HG03060 (cell line): Measurements from ENCODE around the gene ZDHHC8.

Source experiments
- ATAC-seq: cut with Tn5 transposase; IDR thresholded peaks from one replicate; pipeline ENCODE4 v1.9.1; 2021; ENCODE audit warnings: low read depth, moderate number of reproducible peaks; ENCODE audit not compliant: unreplicated experiment

ZDHHC8 gene

GRCh38 chr22:20094197-20094807 is 37.3 kb upstream of the ZDHHC8 start:
- ATAC-seq: no peak

DNA sequence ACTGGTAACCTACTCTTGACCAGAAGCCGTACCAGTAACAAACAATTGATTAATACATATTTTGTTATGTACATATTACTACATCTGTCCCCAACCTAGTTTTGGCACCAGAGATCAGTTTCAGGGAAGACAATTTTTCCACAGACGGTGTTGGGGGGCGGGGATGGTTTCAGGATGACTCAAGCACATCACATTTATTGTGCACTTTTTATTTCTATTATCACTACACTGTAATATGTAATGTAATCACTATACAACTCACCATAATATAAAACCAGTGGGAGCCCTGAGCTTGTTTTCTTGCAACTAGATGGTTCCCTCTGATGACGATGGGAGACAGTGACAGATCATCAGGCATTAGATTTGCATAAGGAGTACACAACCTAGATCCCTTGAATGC is 36.1 kb upstream of the ZDHHC8 start:
- ATAC-seq: no peak

DNA sequence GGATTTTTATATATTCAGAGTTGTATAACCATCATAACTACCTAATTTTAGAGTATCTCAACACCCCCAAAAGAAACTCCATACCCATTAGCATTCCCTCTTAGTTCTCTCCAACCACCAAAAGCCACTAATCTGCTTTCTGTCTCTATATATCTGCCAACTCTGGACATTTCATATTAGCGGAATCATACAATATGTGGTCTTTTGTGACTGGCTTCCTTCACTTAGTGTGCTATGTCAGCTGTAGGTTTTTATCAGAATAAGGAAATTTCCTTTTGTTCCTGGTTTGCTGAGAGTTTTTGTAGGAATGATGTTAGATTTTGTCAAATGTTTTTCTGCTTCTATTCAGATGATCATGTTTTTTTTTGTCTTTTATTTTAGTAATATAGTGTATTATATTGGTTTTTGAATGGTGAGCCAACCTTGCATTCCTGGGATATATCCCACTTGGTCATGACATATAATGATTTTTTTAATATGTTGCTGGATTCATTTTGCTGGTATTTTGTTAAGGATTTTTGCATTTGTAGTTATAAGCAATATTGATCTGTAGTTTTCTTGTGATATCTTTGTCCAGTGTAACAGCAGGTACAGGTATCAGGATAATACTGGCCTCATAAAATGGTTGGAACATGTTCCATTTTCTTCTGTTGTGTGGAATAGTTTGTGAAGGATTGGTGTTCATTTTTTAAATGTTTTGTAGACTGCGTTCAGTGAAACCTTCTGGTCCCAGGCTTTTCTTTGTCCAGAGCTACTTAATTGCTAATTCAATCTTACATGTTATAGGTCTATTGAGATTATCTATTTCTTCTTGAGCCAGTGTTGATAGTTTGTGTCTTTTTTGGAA is 34.8 kb upstream of the ZDHHC8 start:
- no peak for ATAC-seq

DNA sequence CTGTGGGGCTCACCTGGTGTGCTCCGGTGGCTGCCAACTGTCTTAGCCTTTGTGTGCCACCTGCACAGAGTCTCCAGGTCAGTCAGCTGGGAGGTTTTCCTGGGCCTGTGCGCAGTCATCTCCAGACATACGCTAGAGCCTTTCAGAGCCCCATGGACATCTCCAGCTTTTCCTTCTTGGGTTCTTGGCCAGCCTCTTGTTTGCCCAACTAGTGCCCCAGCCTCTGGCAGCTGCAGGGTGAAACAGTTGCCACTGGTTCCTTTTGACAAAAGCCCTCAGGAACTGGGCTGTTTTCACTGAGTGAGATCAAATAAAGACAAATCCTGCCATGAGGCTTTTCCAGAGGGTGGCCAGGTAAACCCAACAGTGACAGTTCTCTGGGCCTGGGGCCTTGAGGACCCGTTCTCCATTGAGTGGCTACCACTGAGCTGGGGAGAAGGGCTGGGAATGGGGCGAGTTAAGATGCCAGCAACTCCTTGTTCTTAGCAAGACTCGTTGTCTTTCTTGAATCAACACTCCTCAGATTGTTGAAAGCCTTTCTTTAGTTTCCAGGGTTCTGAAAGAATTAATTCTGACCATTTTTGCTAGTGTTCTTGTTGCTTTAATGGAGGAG is 32.4 kb upstream of the ZDHHC8 start:
- ATAC-seq: no peak

DNA sequence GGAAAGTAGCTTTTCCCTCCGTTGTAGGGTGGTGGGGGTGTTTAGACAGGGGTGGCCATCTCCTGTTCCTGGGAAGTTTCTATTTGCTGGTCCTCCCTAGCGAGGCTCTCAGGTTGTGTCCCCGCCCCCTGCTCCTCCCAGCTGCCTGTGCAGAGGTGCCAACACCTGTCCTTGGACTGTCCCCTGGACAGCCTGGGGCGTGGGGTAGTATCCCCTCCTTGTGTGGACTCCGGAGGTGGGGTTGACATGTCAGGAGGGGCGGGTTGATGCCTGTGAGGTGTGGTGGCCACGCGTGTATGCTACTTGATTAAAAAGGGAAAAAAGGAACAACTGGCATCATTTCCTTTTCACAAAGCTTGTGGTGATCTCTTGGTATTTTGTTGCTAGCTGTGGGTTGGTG is 30.0 kb upstream of the ZDHHC8 start:
- ATAC-seq: no peak

GRCh38 chr22:20102203-20102780 is 29.3 kb upstream of the ZDHHC8 start:
- no peak for ATAC-seq

DNA sequence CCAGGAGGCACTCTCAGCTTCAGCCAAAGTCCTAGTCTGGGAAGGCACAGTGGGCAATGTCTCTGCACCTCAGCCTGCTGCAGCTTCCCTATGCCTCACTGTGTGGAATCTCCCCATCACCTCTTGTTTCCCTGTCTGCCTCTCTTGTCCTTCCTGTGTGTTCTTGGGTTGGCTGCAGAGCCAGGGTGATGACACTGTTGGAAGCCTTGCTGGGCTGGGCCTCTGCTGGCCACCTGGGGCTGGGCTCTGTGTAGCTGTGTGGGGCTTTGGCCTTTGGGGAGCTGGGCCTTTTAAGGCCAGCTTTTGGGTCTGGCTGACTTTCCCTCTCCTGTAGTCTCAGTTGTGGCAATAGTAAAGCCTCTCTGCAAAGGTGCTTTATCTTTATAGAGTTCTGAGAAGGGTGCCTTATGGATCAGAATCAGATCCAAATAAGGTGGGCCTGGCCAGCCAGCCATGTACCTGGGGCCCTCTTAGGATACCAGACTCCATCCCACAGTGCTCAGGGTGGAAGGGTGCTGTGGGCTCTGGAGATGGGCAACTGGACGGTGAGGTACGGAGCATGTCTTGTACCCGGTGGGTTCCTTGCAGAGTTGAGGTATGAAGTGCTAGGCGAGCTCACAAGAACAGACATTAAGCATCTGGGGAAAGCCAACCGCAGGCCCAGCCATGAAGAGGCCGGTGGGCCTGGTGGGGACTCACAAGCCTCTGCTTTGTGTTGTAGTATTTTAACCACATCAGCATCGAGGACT is 26.0 kb upstream of the ZDHHC8 start:
- ATAC-seq: no peak

DNA sequence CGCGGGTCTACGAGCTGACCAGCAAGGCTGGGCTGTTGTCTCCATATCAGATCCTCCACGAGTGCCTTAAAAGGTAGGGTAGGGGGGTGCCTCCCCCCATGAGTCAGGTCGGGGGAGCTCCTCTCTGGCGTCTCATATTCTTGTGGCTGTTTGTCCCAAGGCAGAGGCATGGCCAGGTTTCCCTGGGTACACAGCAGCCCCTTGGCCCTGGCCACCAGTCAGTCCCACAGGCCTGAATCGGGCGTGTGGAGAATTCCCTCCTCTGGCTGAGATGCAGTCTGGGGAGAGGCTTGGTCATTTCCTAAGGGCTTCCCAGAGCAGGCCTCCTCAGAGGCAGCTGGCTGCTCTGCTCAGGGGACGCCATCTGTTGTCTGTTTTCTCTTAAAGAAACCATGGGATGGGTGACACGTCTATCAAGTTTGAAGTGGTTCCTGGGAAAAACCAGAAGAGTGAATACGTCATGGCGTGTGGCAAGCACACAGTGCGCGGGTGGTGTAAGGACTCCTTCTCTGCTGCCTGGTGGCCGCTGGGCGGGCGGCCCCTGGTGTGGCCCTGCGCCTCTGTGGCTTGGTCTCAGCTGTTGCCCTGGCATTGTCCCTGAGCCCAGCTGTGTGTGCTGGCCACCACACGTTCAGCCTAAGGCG is 25.3 kb upstream of the ZDHHC8 start:
- no peak for ATAC-seq

DNA sequence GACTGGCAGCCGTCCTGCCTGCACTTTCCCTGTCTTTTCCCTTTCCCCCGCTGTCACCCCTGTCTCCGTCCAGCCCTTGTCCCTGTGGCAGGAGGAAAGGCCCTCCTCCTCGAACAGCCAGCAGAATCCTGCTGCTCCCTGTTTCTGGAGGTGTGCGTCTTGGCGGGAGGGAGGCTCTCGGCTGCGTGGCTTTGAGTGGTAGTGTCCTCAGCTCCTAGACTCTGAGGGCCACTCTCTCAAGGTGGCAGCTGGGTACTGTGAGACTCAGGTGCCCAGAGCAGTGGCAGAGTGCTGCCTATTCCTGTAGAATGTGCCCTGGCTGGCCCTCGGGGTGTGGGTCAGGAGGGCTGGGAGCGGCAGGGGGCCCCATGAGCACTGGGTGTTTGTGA is 24.8 kb upstream of the ZDHHC8 start:
- ATAC-seq: no peak

GRCh38 chr22:20107471-20107901 is 24.1 kb upstream of the ZDHHC8 start:
- ATAC-seq: no peak

GRCh38 chr22:20107951-20108756 is 23.4 kb upstream of the ZDHHC8 start:
- no peak for ATAC-seq

- no peak for ATAC-seq
Measured at GRCh38 chr22:20108757-20109230, 22.8 kb upstream of the ZDHHC8 start.

- no peak for ATAC-seq
Measured at GRCh38 chr22:20109411-20110358, 21.9 kb upstream of the ZDHHC8 start.

GRCh38 chr22:20110359-20110985 is 21.1 kb upstream of the ZDHHC8 start:
- no peak for ATAC-seq

DNA sequence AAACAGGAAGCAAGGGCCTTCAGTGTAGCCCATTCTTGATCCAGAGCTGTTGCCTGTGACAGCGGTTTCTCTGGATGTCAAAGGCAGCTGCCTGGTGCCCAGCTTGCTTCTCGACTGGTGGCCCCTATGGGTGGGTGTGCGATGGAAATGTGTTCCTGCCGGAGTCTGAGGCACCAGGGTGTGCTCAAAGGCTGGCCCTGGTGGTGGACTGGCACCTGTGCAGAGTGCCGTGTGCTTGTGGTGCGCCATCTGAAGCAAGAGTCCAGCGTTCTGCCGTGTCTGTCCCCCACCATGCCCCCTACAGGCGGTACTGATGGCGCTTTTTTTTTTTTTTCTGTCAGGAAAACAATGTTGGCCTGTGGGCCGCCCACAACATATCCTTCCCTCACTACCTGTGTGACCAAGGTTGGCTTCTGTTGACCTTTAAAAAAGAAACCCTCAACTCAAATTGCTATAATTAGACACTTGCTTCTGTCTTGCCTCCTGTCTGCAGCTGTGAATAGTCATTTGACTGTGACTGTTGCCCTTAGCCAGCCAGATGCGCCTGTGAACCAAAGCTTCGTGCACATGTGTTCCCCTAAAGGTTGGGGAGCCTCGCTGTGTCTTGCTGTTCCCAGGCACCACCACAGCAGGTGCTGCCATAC is 20.4 kb upstream of the ZDHHC8 start:
- ATAC-seq: no peak

DNA sequence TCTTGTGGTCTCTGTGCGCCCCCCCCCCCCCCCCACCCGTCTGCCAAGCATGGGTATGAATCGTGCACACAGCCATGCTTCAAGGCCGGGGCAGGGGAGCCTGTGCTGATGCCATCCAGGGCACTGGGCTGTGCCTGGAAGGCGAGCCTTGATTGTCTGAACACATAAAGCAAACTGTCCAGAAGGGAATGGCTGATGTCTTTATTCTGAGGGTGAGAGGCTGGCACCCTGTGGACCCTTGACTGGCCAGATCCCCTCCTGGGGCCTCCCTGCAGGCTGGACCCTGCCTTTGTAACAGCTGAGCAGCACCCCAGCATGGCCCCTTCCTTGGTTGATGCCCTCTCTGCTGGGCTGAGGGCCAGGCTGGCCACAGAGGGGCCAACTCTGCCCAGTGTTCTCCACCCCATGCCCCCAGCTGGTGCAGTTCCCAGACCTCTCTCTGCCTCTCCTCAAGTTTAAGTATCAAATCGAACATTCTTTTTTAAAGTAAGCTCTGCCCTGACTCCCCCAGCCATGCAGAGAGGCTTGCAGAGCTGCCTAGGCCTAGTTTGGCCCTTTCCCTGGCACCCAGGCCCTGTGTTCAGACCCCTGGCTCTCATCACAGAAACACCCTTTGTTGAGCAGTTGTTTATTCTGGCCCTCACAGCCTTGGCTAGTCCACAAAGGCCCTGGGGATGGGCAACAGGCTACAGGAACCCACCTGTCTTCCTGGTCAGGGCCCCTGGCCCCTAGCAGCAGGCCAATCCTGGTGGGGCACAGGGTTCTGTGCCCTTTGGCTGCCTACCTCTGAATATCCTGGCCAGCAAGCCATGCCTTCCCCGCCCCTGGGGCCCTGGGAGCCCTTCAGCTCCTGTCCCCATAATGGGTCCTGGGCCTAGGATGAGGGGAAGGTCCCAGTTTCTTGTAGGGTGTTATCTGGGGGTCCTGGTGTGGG is 19.6 kb upstream of the ZDHHC8 start:
- no peak for ATAC-seq
